Fibroblast of the aortic adventitia (primary cell): ENCODE results near the gene SNAPIN. TPM values are rescaled to one million over a fixed set of nuclear protein-coding genes. Genes with fewer than 3 reads are reported as not detected.

ENCODE experiments used
- DNase-seq: peaks from one replicate; pipeline ENCODE4 v3.0.0-alpha.2; 2010; ENCODE audit warnings: low read depth
- H3K4me3 ChIP-seq: 2 replicates; pipeline ENCODE4 v1.5.1; 2011; ENCODE audit warnings: low read depth, mild to moderate bottlenecking, control low read depth, low read length, moderate library complexity
- total RNA-seq: library from RNA; depleted of rRNA; stranded (reverse); fragments of >200 nt; gene quantifications from 2 replicates; pipeline ENCODE4 v1.2.3, GENCODE V29; 2012; ENCODE audit warnings: low replicate concordance
- TF ChIP-seq, protein P1 (sequence below): IDR thresholded peaks from 2 replicates; pipeline ENCODE4 v1.5.1; 2011; ENCODE audit warnings: mild to moderate bottlenecking, low read length, control low read depth, inconsistent platforms; ENCODE audit not compliant: insufficient read depth

SNAPIN gene
- total RNA-seq, 1 donor: 68.8 TPM

DNA sequence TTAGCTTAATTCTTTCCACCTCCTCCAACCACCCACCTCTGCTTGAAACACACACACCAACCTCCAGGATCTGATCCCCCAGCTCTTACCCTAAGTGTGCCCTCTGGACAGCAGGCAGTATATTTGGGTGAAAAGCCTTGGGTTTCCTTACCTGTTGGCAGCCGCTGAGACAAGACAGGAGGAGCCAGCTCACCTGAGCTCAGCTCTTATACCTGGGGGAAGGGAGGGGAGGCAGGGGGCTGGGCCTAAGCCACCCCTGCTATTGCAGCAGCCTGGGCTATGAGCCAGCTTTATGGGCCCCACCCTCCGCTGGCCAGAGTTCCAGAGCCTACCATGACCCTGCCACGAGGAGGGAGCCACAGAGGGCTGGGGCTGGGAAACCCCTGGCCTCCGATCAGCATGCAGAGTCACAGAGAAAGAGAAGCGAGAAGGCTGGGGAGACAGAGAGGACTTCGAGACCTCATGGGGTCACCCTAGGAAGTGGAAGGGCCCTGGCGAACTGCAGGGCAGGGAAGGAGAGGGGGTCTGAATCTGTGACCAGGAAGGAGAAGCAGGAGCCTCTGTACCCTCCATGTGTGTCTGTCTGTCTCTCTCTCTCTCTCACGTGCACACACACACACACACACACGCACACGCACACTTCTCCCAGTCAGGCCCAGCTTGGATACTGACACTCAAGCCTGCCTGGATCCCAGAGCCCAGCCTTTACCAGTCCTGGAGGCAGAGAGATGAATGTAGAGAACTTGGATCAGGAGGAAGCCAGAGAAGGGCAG, 42.2 kb upstream of the SNAPIN start, which contains the start of gene S100A14:
Gene S100A14 (minus strand): TSS at position 182 of the 773 bp plus-strand sequence. CDS start 467 bp downstream, outside the sequence.
- TF ChIP-seq, protein P1, sequence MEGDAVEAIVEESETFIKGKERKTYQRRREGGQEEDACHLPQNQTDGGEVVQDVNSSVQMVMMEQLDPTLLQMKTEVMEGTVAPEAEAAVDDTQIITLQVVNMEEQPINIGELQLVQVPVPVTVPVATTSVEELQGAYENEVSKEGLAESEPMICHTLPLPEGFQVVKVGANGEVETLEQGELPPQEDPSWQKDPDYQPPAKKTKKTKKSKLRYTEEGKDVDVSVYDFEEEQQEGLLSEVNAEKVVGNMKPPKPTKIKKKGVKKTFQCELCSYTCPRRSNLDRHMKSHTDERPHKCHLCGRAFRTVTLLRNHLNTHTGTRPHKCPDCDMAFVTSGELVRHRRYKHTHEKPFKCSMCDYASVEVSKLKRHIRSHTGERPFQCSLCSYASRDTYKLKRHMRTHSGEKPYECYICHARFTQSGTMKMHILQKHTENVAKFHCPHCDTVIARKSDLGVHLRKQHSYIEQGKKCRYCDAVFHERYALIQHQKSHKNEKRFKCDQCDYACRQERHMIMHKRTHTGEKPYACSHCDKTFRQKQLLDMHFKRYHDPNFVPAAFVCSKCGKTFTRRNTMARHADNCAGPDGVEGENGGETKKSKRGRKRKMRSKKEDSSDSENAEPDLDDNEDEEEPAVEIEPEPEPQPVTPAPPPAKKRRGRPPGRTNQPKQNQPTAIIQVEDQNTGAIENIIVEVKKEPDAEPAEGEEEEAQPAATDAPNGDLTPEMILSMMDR: no peak
- H3K4me3 ChIP-seq: no peak within 1 kb of the TSS
- DNase-seq: no peak

GRCh38 chr1:153616917-153617311, 41.6 kb upstream of the SNAPIN start:
- no peak for DNase-seq
- no peak overlapping the region for H3K4me3 ChIP-seq
- TF ChIP-seq, protein P1: no peak

- DNase-seq: peak; percentile 71
- TF ChIP-seq, protein P1: peak; percentile 82
- H3K4me3 ChIP-seq: no peak overlapping the region
Measured at GRCh38 chr1:153617663-153618062, 40.8 kb upstream of the SNAPIN start.

- no peak overlapping the region for H3K4me3 ChIP-seq
- DNase-seq: no peak
- TF ChIP-seq, protein P1: no peak
Measured at GRCh38 chr1:153619171-153619570, 39.3 kb upstream of the SNAPIN start.

GRCh38 chr1:153623101-153623500, 35.4 kb upstream of the SNAPIN start:
- TF ChIP-seq, protein P1: no peak
- no peak for DNase-seq
- H3K4me3 ChIP-seq: no peak overlapping the region

DNA sequence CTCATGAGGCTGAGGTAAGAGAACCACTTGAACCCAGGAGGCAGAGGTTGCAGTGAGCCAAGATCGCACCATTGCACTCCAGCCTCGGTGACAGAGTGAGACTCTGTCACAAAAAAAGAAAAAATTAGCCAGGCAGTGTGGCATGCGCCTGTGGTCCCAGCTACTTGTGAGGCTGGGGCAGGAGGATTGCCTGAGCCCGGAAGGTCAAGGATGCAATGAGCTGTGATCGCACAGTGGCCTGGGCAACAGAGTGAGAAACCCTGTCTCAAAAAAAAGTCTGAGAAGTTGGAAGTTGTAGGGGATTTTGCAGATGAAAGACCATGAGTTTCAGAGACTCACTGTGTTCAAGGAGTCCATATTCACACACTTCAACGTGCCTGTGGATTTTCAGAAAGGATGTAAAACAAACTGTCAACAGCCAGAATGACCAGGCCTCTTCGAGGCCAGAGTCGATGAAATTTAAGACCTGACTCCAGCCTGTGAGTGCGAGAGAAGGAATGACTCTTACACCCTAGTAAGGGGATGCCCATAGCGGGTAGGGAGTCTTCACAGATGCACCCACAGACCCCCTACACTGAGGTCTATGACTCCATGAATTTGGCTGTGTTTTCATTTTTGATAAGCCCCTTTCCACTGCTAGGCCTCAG, 33.4 kb upstream of the SNAPIN start:
- TF ChIP-seq, protein P1: no peak
- peak overlapping the region; percentile 41 for H3K4me3 ChIP-seq
- no peak for DNase-seq
